Neural cell (in vitro differentiated cells): ENCODE measurements around the gene CRYAB. TPM values are rescaled to one million over a fixed set of nuclear protein-coding genes. Genes with fewer than 3 reads are reported as not detected.

Experiments
- H2AFZ ChIP-seq: fragments of 200-600, 300-800 bp; sonication (generic), shearing (Covaris generic); 2 replicates; pipeline ENCODE4 v1.6.0; 2014; ENCODE audit warnings: low read depth, mild to moderate bottlenecking, antibody characterized with exemption, low read length, moderate library complexity
- H3F3A ChIP-seq: fragments of 200-600 bp; shearing (Covaris generic); 2 replicates; pipeline ENCODE4 v1.6.1; 2016; ENCODE audit warnings: mild to moderate bottlenecking, moderate library complexity, mixed read lengths, antibody characterized with exemption, low read length; ENCODE audit not compliant: insufficient read depth, poor library complexity, severe bottlenecking
- H3K27ac ChIP-seq: fragments of 200-600, 300-800 bp; sonication (generic), shearing (Covaris generic); 2 replicates; pipeline ENCODE4 v1.5.1; 2014; ENCODE audit warnings: mild to moderate bottlenecking, low read length, moderate library complexity
- H3K27me3 ChIP-seq: fragments of 300-800, 200-600 bp; sonication (generic), shearing (Covaris generic); 2 replicates; pipeline ENCODE4 v1.6.0; 2014; ENCODE audit warnings: mild to moderate bottlenecking, low read depth, low read length, moderate library complexity; ENCODE audit not compliant: insufficient read depth
- H3K36me3 ChIP-seq: fragments of 300-800, 200-600 bp; sonication (generic), shearing (Covaris generic); 2 replicates; pipeline ENCODE4 v1.5.1; 2014; ENCODE audit warnings: mild to moderate bottlenecking, antibody characterized with exemption, low read length, moderate library complexity; ENCODE audit not compliant: insufficient read depth
- H3K4me2 ChIP-seq: fragments of 300-800, 200-600 bp; sonication (generic), shearing (Covaris generic); 2 replicates; pipeline ENCODE4 v1.6.0; 2014; ENCODE audit warnings: mild to moderate bottlenecking, low read length
- H3K4me3 ChIP-seq: fragments of 300-800, 200-600 bp; sonication (generic), shearing (Covaris generic); 2 replicates; pipeline ENCODE4 v1.5.1; 2014; ENCODE audit warnings: mild to moderate bottlenecking, low read length, moderate library complexity
- H3K79me2 ChIP-seq: fragments of 200-600 bp; shearing (Covaris generic); replicated peaks from 2 replicates; pipeline ENCODE4 v1.6.0; 2014; ENCODE audit warnings: mild to moderate bottlenecking, low read length, moderate library complexity; ENCODE audit not compliant: insufficient read depth
- H3K9ac ChIP-seq: fragments of 300-800, 200-600 bp; sonication (generic), shearing (Covaris generic); 2 replicates; pipeline ENCODE4 v1.6.1; 2016; ENCODE audit warnings: mild to moderate bottlenecking, low read length, mixed read lengths
- H3K9me2 ChIP-seq: fragments of 200-600 bp; shearing (Covaris generic); 2 replicates; pipeline ENCODE4 v1.6.1; 2016; ENCODE audit warnings: mild to moderate bottlenecking, low read length, mixed read lengths; ENCODE audit not compliant: insufficient read depth
- H3K9me3 ChIP-seq: fragments of 200-600, 300-800 bp; sonication (generic), shearing (Covaris generic); 2 replicates; pipeline ENCODE4 v1.6.1; 2016; ENCODE audit warnings: mild to moderate bottlenecking, mixed run types, low read length, moderate library complexity, mixed read lengths
- H4K20me1 ChIP-seq: fragments of 200-600 bp; shearing (Covaris generic); 2 replicates; pipeline ENCODE4 v1.6.1; 2016; ENCODE audit warnings: mild to moderate bottlenecking, mixed run types; ENCODE audit not compliant: insufficient read depth
- CTCF ChIP-seq: fragments of 450-650 bp; IDR thresholded peaks from 2 replicates; pipeline ENCODE4 v1.5.1; 2014; ENCODE audit warnings: antibody characterized with exemption, mild to moderate bottlenecking, moderate library complexity; ENCODE audit not compliant: poor library complexity, severe bottlenecking
- EP300 ChIP-seq: fragments of 450-650 bp; conservative IDR thresholded peaks from 2 replicates; pipeline ENCODE4 v1.6.1; 2014; ENCODE audit warnings: antibody characterized with exemption, mild to moderate bottlenecking, moderate library complexity; ENCODE audit not compliant: poor library complexity, severe bottlenecking
- EZH2 ChIP-seq: fragments of 200-600, 300-800 bp; shearing (Covaris generic), sonication (generic); IDR thresholded peaks from 2 replicates; pipeline ENCODE4 v1.6.1; 2014; ENCODE audit warnings: antibody characterized with exemption, low read length, borderline replicate concordance, mild to moderate bottlenecking; ENCODE audit not compliant: insufficient read depth, poor library complexity, severe bottlenecking
- MXI1 ChIP-seq: fragments of 450-650 bp; conservative IDR thresholded peaks from 2 replicates; pipeline ENCODE4 v1.6.1; 2014; ENCODE audit warnings: antibody characterized with exemption, mild to moderate bottlenecking; ENCODE audit not compliant: poor library complexity, severe bottlenecking
- POLR2AphosphoS5 ChIP-seq: IDR thresholded peaks from 2 replicates; pipeline ENCODE4 v1.6.1; 2012
- RAD21 ChIP-seq: fragments of 450-650 bp; conservative IDR thresholded peaks from 2 replicates; pipeline ENCODE4 v1.6.1; 2014; ENCODE audit warnings: antibody characterized with exemption, mild to moderate bottlenecking, moderate library complexity
- REST ChIP-seq: IDR thresholded peaks from 2 replicates; pipeline ENCODE4 v1.6.1; 2012; ENCODE audit warnings: borderline replicate concordance
- SMC3 ChIP-seq: fragments of 450-650 bp; conservative IDR thresholded peaks from 2 replicates; pipeline ENCODE4 v1.6.1; 2014; ENCODE audit warnings: antibody characterized with exemption, mild to moderate bottlenecking, moderate library complexity; ENCODE audit not compliant: poor library complexity
- TAF1 ChIP-seq: IDR thresholded peaks from 2 replicates; pipeline ENCODE4 v1.6.1; 2012; ENCODE audit warnings: low read depth
- polyA plus RNA-seq: library from polyadenylated mRNA; depleted of rRNA; stranded (reverse); fragments of >200 nt; gene quantifications from 2 replicates; pipeline ENCODE4 v1.2.3, GENCODE V29; 2014

Gene CRYAB
- polyA plus RNA-seq, 1 donor from 2014 or later: not detected

- no peaks in the 10 kb centered on the region for H3K79me2 ChIP-seq
- H3K4me3 ChIP-seq: peak overlapping the region; percentile 73
- peak overlapping the region; percentile 80 for H2AFZ ChIP-seq
- peaks cover 4% of the 10 kb centered on the region for H3F3A ChIP-seq
- H3K27ac ChIP-seq: peak overlapping the region; percentile 56
- no peaks in the 10 kb centered on the region for H3K36me3 ChIP-seq
- H3K9me3 ChIP-seq: no peaks in the 10 kb centered on the region
- no peak for TF ChIP-seq EP300
- peak; percentile 66 for TF ChIP-seq MXI1
- TF ChIP-seq TAF1: peak; percentile 7
- H4K20me1 ChIP-seq: no peaks in the 10 kb centered on the region
- H3K4me2 ChIP-seq: peak overlapping the region; percentile 80
- H3K9ac ChIP-seq: peak overlapping the region; percentile 60
- no peaks in the 10 kb centered on the region for H3K9me2 ChIP-seq
- H3K27me3 ChIP-seq: no peaks in the 10 kb centered on the region
Measured at GRCh38 chr11:111926505-111927391, 15.2 kb upstream of the CRYAB start.

- no peaks in the 10 kb centered on the region for H4K20me1 ChIP-seq
- no peak overlapping the region for H3K4me2 ChIP-seq
- no peaks in the 10 kb centered on the region for H3K9me2 ChIP-seq
- no peaks in the 10 kb centered on the region for H3K9me3 ChIP-seq
- no peaks in the 10 kb centered on the region for H3K79me2 ChIP-seq
- no peak for TF ChIP-seq TAF1
- TF ChIP-seq MXI1: no peak
- no peak for TF ChIP-seq EP300
- TF ChIP-seq REST: no peak
- no peak for TF ChIP-seq RAD21
- no peak for TF ChIP-seq CTCF
- TF ChIP-seq POLR2AphosphoS5: no peak
- no peak for TF ChIP-seq EZH2
- no peak for TF ChIP-seq SMC3
- H3K27me3 ChIP-seq: no peaks in the 10 kb centered on the region
- no peak overlapping the region for H2AFZ ChIP-seq
- no peak overlapping the region for H3K27ac ChIP-seq
- peaks cover 4% of the 10 kb centered on the region for H3F3A ChIP-seq
- H3K9ac ChIP-seq: no peak overlapping the region
- H3K36me3 ChIP-seq: no peaks in the 10 kb centered on the region
- H3K4me3 ChIP-seq: peak overlapping the region; percentile 73
Measured at GRCh38 chr11:111925953-111926352, 14.4 kb upstream of the CRYAB start.
